DOHH2 (cell line): ENCODE measurements around the gene PPHLN1.

Experiments
- H3F3A ChIP-seq: fragments of 200-600 bp; sonication (generic), shearing (Covaris generic); 2 replicates; pipeline ENCODE4 v1.6.0; 2016; ENCODE audit warnings: antibody characterized with exemption, mild to moderate bottlenecking; ENCODE audit not compliant: control insufficient read depth, insufficient read depth
- H3K27ac ChIP-seq: fragments of 200-600 bp; sonication (generic); 2 replicates; pipeline ENCODE4 v1.5.1; 2014; ENCODE audit warnings: low read depth, mild to moderate bottlenecking, low read length, moderate library complexity
- H3K27me3 ChIP-seq: fragments of 200-600 bp; sonication (generic); 2 replicates; pipeline ENCODE4 v1.6.1; 2014; ENCODE audit warnings: mild to moderate bottlenecking, low read length, mixed read lengths; ENCODE audit not compliant: control insufficient read depth
- H3K36me3 ChIP-seq: fragments of 200-600 bp; sonication (generic); 2 replicates; pipeline ENCODE4 v1.6.1; 2014; ENCODE audit warnings: mild to moderate bottlenecking, low read length, moderate library complexity, mixed read lengths; ENCODE audit not compliant: control insufficient read depth
- H3K4me1 ChIP-seq: fragments of 200-600 bp; sonication (generic); 2 replicates; pipeline ENCODE4 v1.6.1; 2014; ENCODE audit warnings: mild to moderate bottlenecking, low read length, mixed read lengths; ENCODE audit not compliant: control insufficient read depth
- H3K4me2 ChIP-seq: fragments of 200-600 bp; sonication (generic); 2 replicates; pipeline ENCODE4 v1.6.0; 2014; ENCODE audit warnings: mild to moderate bottlenecking, low read length, moderate library complexity
- H3K4me3 ChIP-seq: fragments of 200-600 bp; sonication (generic); 2 replicates; pipeline ENCODE4 v1.5.1; 2014; ENCODE audit warnings: mild to moderate bottlenecking, low read length, mixed read lengths
- H3K79me2 ChIP-seq: fragments of 200-600 bp; sonication (generic); 2 replicates; pipeline ENCODE4 v1.6.1; 2014; ENCODE audit warnings: mild to moderate bottlenecking, low read length, mixed read lengths; ENCODE audit not compliant: control insufficient read depth
- H3K9me2 ChIP-seq: fragments of 200-600 bp; sonication (generic); replicated peaks from 2 replicates; pipeline ENCODE4 v1.6.1; 2014; ENCODE audit warnings: mild to moderate bottlenecking, low read length, mixed read lengths; ENCODE audit not compliant: control insufficient read depth
- H3K9me3 ChIP-seq: fragments of 200-600 bp; sonication (generic); 2 replicates; pipeline ENCODE4 v1.6.1; 2014; ENCODE audit warnings: antibody characterized with exemption, low read length, mixed read lengths; ENCODE audit not compliant: control insufficient read depth, insufficient read depth
- H4K20me1 ChIP-seq: fragments of 200-600 bp; sonication (generic); 2 replicates; pipeline ENCODE4 v1.6.0; 2014; ENCODE audit warnings: low read depth, mild to moderate bottlenecking, antibody characterized with exemption, low read length, moderate library complexity; ENCODE audit not compliant: control insufficient read depth, insufficient read depth
- EZH2phosphoT487 ChIP-seq: fragments of 200-600 bp; sonication (generic); IDR thresholded peaks from 2 replicates; pipeline ENCODE4 v1.6.1; 2017; ENCODE audit warnings: borderline replicate concordance, mild to moderate bottlenecking, antibody characterized with exemption, low read length, moderate library complexity, mixed read lengths
- TF ChIP-seq, protein P1 (sequence below): fragments of 200-600 bp; sonication (generic); IDR thresholded peaks from one replicate; pipeline ENCODE4 v1.5.1; 2014; ENCODE audit warnings: antibody characterized with exemption, mild to moderate bottlenecking, low read depth, low read length; ENCODE audit not compliant: poor library complexity, severe bottlenecking

PPHLN1 gene

DNA sequence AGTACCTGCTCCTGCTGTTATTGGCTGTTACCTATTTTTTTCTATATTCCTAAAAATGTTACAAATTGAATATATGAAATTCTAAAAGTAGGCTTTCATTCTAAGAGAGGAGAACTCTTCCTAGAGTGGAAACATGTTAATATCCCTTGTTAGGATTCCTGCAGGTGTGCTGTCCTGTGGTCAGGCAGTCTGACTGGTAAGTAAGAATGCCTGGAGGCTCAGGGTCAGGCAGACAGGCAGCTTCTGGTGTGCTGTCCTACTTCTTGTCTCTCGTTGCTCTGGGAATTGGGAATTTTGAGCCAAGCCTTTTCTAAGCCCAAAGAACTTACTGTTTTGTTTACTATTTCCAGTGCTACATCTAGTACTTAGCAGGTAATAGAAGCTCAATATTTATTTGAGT, 10.3 kb downstream of the PPHLN1 start:
- H3K4me3 ChIP-seq, result no peak overlapping the region
- no peak for TF ChIP-seq EZH2phosphoT487
- TF ChIP-seq, protein P1, sequence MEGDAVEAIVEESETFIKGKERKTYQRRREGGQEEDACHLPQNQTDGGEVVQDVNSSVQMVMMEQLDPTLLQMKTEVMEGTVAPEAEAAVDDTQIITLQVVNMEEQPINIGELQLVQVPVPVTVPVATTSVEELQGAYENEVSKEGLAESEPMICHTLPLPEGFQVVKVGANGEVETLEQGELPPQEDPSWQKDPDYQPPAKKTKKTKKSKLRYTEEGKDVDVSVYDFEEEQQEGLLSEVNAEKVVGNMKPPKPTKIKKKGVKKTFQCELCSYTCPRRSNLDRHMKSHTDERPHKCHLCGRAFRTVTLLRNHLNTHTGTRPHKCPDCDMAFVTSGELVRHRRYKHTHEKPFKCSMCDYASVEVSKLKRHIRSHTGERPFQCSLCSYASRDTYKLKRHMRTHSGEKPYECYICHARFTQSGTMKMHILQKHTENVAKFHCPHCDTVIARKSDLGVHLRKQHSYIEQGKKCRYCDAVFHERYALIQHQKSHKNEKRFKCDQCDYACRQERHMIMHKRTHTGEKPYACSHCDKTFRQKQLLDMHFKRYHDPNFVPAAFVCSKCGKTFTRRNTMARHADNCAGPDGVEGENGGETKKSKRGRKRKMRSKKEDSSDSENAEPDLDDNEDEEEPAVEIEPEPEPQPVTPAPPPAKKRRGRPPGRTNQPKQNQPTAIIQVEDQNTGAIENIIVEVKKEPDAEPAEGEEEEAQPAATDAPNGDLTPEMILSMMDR, result no peak
- no peaks in the 10 kb centered on the region for H3K9me3 ChIP-seq
- H4K20me1 ChIP-seq, result peaks cover 19% of the 10 kb centered on the region
- peaks cover 50% of the 10 kb centered on the region for H3K36me3 ChIP-seq
- no peak overlapping the region for H3K27ac ChIP-seq
- H3K4me1 ChIP-seq, result peaks cover 7% of the 10 kb centered on the region; the same call in 1 of the 2 replicates
- H3K79me2 ChIP-seq, result peaks cover 85% of the 10 kb centered on the region
- 0 out of 2 replicates have a peak, but pooled peaks cover under 1% of the 10 kb centered on the region for H3F3A ChIP-seq
- no peaks in the 10 kb centered on the region for H3K27me3 ChIP-seq
- H3K4me2 ChIP-seq, result no peak overlapping the region
- no peaks in the 10 kb centered on the region for H3K9me2 ChIP-seq

DNA sequence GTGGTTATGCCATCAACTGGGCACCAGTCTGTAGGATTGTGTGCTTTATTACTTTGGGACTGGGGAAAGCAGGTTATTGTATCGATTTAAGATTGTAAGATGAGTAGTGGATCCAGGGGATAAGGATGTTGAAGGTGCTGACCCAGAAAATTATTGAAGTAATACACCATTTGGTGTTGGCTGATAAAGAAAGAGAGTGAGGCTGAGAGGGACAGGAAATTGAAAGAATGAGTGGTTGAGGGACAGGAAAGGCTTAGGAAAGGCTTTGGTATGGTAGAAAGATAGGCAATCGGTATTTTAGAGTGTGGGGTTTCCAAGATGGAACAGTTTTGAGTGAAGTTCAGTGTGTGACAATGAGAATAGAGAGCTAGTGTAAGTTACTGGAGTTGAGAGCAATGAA, 12.3 kb downstream of the PPHLN1 start:
- Histone ChIP-seq H4K20me1 (peaks cover 19% of the 10 kb centered on the region), H3F3A (no peaks in the 10 kb centered on the region)
- TF ChIP-seq, protein P1, result no peak
- TF ChIP-seq EZH2phosphoT487, result no peak

DNA sequence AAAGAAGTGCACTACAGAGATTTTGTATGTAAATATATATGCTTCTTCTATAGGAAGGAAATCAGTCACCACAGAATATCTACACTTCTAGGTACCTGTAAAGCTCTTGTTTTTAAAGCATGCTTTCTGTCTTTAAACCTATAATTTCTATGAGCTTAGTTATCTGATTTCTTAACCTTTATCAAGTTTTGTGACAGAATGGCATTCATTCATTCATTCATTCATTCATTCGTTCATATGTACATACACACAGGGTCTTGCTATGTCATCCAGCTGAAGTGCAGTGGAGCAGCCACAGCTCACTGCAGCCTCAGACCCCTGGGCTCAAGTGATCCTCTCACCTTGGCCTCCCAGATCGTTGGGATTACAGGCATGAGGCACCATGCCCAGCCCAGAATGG, 16.1 kb downstream of the PPHLN1 start:
- TF ChIP-seq, protein P1, result no peak
- TF ChIP-seq EZH2phosphoT487, result no peak

More for the DNA sequence above, 12.3 kb downstream of the PPHLN1 start:
- H3K27me3 ChIP-seq, result no peaks in the 10 kb centered on the region
- no peaks in the 10 kb centered on the region for H3K9me2 ChIP-seq
- no peak overlapping the region for H3K4me2 ChIP-seq
- no peak overlapping the region for H3K27ac ChIP-seq
- peaks cover 77% of the 10 kb centered on the region for H3K79me2 ChIP-seq
- H3K4me1 ChIP-seq, result 0 out of 2 replicates have a peak, but pooled peaks cover 2% of the 10 kb centered on the region
- peaks cover 58% of the 10 kb centered on the region for H3K36me3 ChIP-seq
- H3K4me3 ChIP-seq, result no peak overlapping the region
- no peaks in the 10 kb centered on the region for H3K9me3 ChIP-seq

DNA sequence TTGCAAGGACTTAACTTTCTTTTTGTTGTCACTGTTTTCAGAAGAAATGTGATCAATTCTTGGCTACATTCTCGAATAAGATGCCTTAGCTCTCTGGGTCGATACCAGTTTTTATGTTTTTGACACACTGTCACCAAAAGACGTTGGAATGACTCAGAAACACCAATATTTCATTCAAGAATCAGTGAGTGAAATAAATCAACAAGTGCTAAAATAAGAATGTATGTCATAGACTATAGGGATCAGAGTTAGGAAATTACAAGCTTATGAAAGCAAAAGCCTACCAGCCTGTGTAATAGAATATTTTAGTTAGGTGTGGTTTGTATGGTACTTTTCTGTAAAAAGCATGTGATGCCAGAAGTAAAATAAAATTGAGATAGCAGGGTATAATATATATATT, 17.8 kb downstream of the PPHLN1 start:
- Histone ChIP-seq H3K27me3 (no peaks in the 10 kb centered on the region), H3K9me3 (no peaks in the 10 kb centered on the region), H3K27ac (no peak overlapping the region), H3K4me2 (no peak overlapping the region), H3F3A (no peaks in the 10 kb centered on the region), H3K4me1 (peaks cover 4% of the 10 kb centered on the region), H4K20me1 (0 out of 2 replicates have a peak, but pooled peaks cover 3% of the 10 kb centered on the region), H3K9me2 (no peaks in the 10 kb centered on the region), H3K79me2 (peaks cover 79% of the 10 kb centered on the region), H3K36me3 (peaks cover 49% of the 10 kb centered on the region), H3K4me3 (no peak overlapping the region)
- no peak for TF ChIP-seq EZH2phosphoT487
- TF ChIP-seq, protein P1, result no peak

More for the DNA sequence above, 16.1 kb downstream of the PPHLN1 start:
- Histone ChIP-seq H3K4me3 (no peak overlapping the region), H3K27me3 (no peaks in the 10 kb centered on the region), H3K9me2 (no peaks in the 10 kb centered on the region), H3K9me3 (no peaks in the 10 kb centered on the region), H3K79me2 (peaks cover 78% of the 10 kb centered on the region), H3K27ac (no peak overlapping the region), H3K36me3 (peaks cover 51% of the 10 kb centered on the region), H3K4me1 (peaks cover 4% of the 10 kb centered on the region), H4K20me1 (peaks cover 7% of the 10 kb centered on the region; the same call in 1 of the 2 replicates), H3F3A (no peaks in the 10 kb centered on the region), H3K4me2 (no peak overlapping the region)
